Caco-2 (cell line): ENCODE measurements around the gene CCAR1. TPM values are rescaled to one million over a fixed set of nuclear protein-coding genes. Genes with fewer than 3 reads are reported as not detected.

Experiments used
- Bru-seq: library from RNA; stranded (reverse); fragments of 400-500 nt; gene quantifications from one replicate; lab custom pipeline; 2021; lab: Mats Ljungman, UMichigan
- BruChase-seq, 2 experiments: library from RNA; stranded (reverse); fragments of 400-500 nt; gene quantifications; one replicate each; lab custom pipeline; 2021; lab: Mats Ljungman, UMichigan
- BruUV-seq: library from RNA; stranded (reverse); fragments of 400-500 nt; replicated peaks from 2 replicates; lab custom pipeline; 2021; lab: Mats Ljungman, UMichigan
- CTCF ChIA-PET: fragments of 300-600 bp; sonication (Branson Sonifier 250); formaldehyde crosslinking; loops from one replicate; lab custom pipeline; 2022; ENCODE audit warnings: antibody characterized with exemption; lab: Charles Lee
- POLR2A ChIA-PET: fragments of 300-600 bp; sonication (Branson Sonifier 250); formaldehyde crosslinking; loops from one replicate; lab custom pipeline; 2022; ENCODE audit warnings: antibody characterized with exemption; lab: Charles Lee
- DNase-seq, 2 experiments: peaks; one replicate each; pipeline versions ENCODE4 v3.0.0 to v3.0.0-alpha.2; 2020 to 2022
- H3K27me3 ChIP-seq: replicated peaks from 2 replicates; pipeline ENCODE4 v1.6.0; 2011; ENCODE audit warnings: low read length; ENCODE audit not compliant: control insufficient read depth, insufficient read depth
- H3K36me3 ChIP-seq: 2 replicates; pipeline ENCODE4 v1.5.1; 2011; ENCODE audit warnings: low read length; ENCODE audit not compliant: control insufficient read depth, insufficient read depth
- H3K4me1 ChIP-seq: fragments of 250-450 bp; sonication (Bioruptor Pico); 2 replicates; pipeline ENCODE4 v1.5.1; 2020; ENCODE audit warnings: mild to moderate bottlenecking
- H3K4me3 ChIP-seq: 2 replicates; pipeline ENCODE4 v1.5.1; 2011; ENCODE audit warnings: low read depth, mild to moderate bottlenecking, control low read depth, low read length
- H3K9me3 ChIP-seq: fragments of 250-450 bp; sonication (Bioruptor Pico); 2 replicates; pipeline ENCODE4 v1.5.1; 2020; ENCODE audit warnings: mild to moderate bottlenecking, moderate library complexity
- H3K27ac Mint-ChIP-seq: one replicate; pipeline ENCODE4 v1.8.0; 2022; ENCODE audit warnings: mixed read lengths; ENCODE audit not compliant: unreplicated experiment
- H3K27me3 Mint-ChIP-seq: one replicate; pipeline ENCODE4 v1.8.0; 2022; ENCODE audit warnings: mixed read lengths; ENCODE audit not compliant: insufficient read depth, unreplicated experiment
- H3K36me3 Mint-ChIP-seq: one replicate; pipeline ENCODE4 v1.8.0; 2022; ENCODE audit warnings: mild to moderate bottlenecking, mixed read lengths; ENCODE audit not compliant: insufficient read depth, unreplicated experiment
- H3K4me1 Mint-ChIP-seq: one replicate; pipeline ENCODE4 v1.8.0; 2022; ENCODE audit warnings: low read depth, mixed read lengths; ENCODE audit not compliant: unreplicated experiment
- H3K4me3 Mint-ChIP-seq: one replicate; pipeline ENCODE4 v1.8.0; 2022; ENCODE audit warnings: mild to moderate bottlenecking, moderate library complexity, mixed read lengths; ENCODE audit not compliant: unreplicated experiment
- H3K9me3 Mint-ChIP-seq: one replicate; pipeline ENCODE4 v1.8.0; 2022; ENCODE audit warnings: mixed read lengths; ENCODE audit not compliant: unreplicated experiment
- intact Hi-C: fragments of 100-400 bp; cut with micrococcal nuclease; formaldehyde crosslinking; loops from one replicate; pipeline ENCODE4 v1.10.0; 2022; ENCODE audit not compliant: unreplicated experiment
- long read RNA-seq: library from polyadenylated mRNA; stranded (forward); transcript quantifications from one replicate; pipeline ENCODE4 v2.0.0, GENCODE V29; 2022
- total RNA-seq: library from RNA; stranded (reverse); gene quantifications from 2 replicates; pipeline ENCODE4 v1.2.3, GENCODE V29; 2022
- TF ChIP-seq, protein P1 (sequence below), 2 experiments: fragments of 200-600 bp in 1 of 2; IDR thresholded peaks; 1 replicate in 1 of 2; 2 replicates in 1 of 2; pipeline versions ENCODE4 v1.5.1 to v1.8.0; 2011 to 2022; ENCODE audit warnings: antibody characterized with exemption in 1 of 2, control low read depth in 1 of 2, inconsistent platforms in 1 of 2, low read depth in 1 of 2, low read length in 1 of 2, mild to moderate bottlenecking in 1 of 2, moderate library complexity in 1 of 2; ENCODE audit not compliant: insufficient read depth in 1 of 2, severe bottlenecking in 1 of 2, unreplicated experiment in 1 of 2

CCAR1 gene, protein sequence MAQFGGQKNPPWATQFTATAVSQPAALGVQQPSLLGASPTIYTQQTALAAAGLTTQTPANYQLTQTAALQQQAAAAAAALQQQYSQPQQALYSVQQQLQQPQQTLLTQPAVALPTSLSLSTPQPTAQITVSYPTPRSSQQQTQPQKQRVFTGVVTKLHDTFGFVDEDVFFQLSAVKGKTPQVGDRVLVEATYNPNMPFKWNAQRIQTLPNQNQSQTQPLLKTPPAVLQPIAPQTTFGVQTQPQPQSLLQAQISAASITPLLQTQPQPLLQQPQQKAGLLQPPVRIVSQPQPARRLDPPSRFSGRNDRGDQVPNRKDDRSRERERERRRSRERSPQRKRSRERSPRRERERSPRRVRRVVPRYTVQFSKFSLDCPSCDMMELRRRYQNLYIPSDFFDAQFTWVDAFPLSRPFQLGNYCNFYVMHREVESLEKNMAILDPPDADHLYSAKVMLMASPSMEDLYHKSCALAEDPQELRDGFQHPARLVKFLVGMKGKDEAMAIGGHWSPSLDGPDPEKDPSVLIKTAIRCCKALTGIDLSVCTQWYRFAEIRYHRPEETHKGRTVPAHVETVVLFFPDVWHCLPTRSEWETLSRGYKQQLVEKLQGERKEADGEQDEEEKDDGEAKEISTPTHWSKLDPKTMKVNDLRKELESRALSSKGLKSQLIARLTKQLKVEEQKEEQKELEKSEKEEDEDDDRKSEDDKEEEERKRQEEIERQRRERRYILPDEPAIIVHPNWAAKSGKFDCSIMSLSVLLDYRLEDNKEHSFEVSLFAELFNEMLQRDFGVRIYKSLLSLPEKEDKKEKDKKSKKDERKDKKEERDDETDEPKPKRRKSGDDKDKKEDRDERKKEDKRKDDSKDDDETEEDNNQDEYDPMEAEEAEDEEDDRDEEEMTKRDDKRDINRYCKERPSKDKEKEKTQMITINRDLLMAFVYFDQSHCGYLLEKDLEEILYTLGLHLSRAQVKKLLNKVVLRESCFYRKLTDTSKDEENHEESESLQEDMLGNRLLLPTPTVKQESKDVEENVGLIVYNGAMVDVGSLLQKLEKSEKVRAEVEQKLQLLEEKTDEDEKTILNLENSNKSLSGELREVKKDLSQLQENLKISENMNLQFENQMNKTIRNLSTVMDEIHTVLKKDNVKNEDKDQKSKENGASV
- total RNA-seq (180 and 189 TPM in 2 replicates), Bru-seq, nascent RNA (percentile 97 among the genes with signal in this experiment), BruChase-seq, experiment 1, labeled RNA remaining after a 2-hour chase (percentile 98 among the genes with signal in this experiment), BruChase-seq, experiment 2, labeled RNA remaining after a 6-hour chase (percentile 98 among the genes with signal in this experiment)
- long read RNA-seq, full-length matches to known transcripts, result 60 of 172 reads
- long read RNA-seq, partial matches to known transcripts, result 44 of 172 reads
- long read RNA-seq, other reads (novel, unspliced or antisense), result 68 of 172 reads

DNA sequence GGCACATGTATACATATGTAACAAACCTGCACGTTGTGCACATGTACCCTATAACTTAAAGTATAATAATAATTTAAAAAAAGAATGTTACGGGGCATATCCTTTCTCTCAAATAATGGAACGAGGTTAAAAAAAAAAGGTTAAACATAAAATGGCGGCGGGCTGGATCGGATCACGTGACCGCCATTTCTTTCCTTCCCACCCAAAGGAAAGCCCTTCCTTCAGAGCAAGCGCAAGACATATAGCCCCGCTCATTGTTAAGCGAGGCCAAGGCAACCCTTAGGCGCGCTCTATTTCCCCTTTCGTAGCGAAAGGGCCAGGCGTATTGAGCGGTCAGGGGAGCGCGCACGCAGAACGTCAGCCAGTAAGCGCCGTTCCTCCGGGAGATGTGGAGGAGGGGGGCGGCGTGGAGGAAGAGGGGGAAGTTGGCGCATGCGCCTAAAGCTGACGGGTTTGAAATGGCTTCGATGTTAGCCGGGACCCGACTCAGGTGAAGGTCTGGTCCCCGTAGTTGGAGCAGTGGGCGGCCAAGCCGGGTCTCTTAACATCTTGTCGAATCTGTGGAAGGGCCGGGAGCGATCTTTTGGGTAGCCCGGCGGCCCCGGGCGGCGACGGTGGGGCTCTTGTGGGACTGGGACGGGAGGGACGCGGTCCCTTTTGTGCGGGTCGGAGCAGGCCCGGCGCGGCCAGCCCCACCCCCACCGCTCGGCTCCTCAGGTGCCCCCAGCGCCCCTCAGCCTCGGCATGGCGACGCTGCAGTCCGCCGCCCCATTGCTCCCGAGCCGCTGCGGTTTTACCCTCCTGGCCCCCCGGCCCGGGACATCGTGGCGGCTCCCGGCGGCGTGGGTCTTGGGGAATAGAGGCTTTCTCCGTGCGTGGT is at the start of gene CCAR1:
Gene CCAR1 (plus strand): TSS at position 447 of the 880 bp plus-strand sequence. CDS start 1,266 bp downstream, outside the sequence.
- Mint-ChIP-seq H3K36me3 (peaks cover 59% of the 10 kb centered on the region), H3K9me3 (no peaks in the 10 kb centered on the region), H3K4me1 (peaks cover 9% of the 10 kb centered on the region), H3K27ac (peak within 1 kb of the TSS; percentile 99), H3K4me3 (peak within 1 kb of the TSS; percentile 86), H3K27me3 (no peaks in the 10 kb centered on the region)
- Histone ChIP-seq H3K4me1 (peaks cover 7% of the 10 kb centered on the region), H3K27me3 (no peaks in the 10 kb centered on the region), H3K4me3 (peak within 1 kb of the TSS; percentile 89), H3K36me3 (peaks cover 1% of the 10 kb centered on the region; the same call in 1 of the 2 replicates), H3K9me3 (no peaks in the 10 kb centered on the region)
- ChIA-PET POLR2A (interaction anchor here (0.5 to 1.7 kb wide), 15 partner anchors 14 to 376 kb away, joined by 3 to 8 read pairs (median 3); partner anchors contain the start of genes DDX21, DDX50, STOX1 and TET1), CTCF (interaction anchor here (0.5 to 1.5 kb wide), 5 partner anchors 24 to 178 kb away, joined by 3 to 12 read pairs (median 5); no protein-coding TSS in a partner anchor)
- TF ChIP-seq, protein P1, sequence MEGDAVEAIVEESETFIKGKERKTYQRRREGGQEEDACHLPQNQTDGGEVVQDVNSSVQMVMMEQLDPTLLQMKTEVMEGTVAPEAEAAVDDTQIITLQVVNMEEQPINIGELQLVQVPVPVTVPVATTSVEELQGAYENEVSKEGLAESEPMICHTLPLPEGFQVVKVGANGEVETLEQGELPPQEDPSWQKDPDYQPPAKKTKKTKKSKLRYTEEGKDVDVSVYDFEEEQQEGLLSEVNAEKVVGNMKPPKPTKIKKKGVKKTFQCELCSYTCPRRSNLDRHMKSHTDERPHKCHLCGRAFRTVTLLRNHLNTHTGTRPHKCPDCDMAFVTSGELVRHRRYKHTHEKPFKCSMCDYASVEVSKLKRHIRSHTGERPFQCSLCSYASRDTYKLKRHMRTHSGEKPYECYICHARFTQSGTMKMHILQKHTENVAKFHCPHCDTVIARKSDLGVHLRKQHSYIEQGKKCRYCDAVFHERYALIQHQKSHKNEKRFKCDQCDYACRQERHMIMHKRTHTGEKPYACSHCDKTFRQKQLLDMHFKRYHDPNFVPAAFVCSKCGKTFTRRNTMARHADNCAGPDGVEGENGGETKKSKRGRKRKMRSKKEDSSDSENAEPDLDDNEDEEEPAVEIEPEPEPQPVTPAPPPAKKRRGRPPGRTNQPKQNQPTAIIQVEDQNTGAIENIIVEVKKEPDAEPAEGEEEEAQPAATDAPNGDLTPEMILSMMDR (IDR thresholded peaks at IDR 0.05; ENCODE audit: insufficient read depth in 1 of 2, low read depth in 1 of 2, low read length in 1 of 2, severe bottlenecking in 1 of 2, unreplicated experiment in 1 of 2), result no peak
- peak; percentile 100 for DNase-seq
- no TSS peak for BruUV-seq
- intact Hi-C loops, result loop anchor here (1.0 to 2.0 kb wide), 9 partner anchors 102 to 315 kb away; partner anchors contain the start of genes DDX21, DDX50, DNA2 and SLC25A16

DNA sequence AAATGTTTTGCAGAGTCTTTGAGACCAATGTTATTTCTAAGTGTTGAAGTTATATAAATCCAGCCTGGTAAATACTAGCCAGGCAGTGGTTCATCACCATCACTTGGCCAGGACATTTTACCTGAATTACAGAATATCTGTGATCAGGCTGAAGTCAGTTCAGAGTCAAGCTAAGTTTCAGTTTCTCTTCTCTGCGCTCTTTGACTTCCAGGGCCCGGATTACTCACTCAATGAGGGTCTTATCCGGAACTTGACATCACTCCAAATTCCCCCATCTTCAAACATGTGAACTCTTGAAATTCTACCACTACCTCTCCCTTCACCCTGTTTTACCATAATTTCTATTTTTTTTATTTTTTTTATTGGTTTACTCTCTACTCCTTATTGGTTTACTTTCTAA is 36.6 kb upstream of the CCAR1 start:
- H3K4me3 Mint-ChIP-seq, result no peak overlapping the region
- peaks cover 7% of the 10 kb centered on the region for H3K4me1 Mint-ChIP-seq
- no peaks in the 10 kb centered on the region for H3K9me3 Mint-ChIP-seq
- H3K27ac Mint-ChIP-seq, result no peak overlapping the region
- peaks cover 60% of the 10 kb centered on the region for H3K36me3 Mint-ChIP-seq
- no TSS peak for BruUV-seq
- Histone ChIP-seq H3K9me3 (no peaks in the 10 kb centered on the region), H3K4me1 (no peaks in the 10 kb centered on the region), H3K4me3 (no peak overlapping the region), H3K27me3 (no peaks in the 10 kb centered on the region), H3K36me3 (peaks cover 5% of the 10 kb centered on the region; the same call in 1 of the 2 replicates)
- intact Hi-C loops, result no loop called here
- H3K27me3 Mint-ChIP-seq, result no peaks in the 10 kb centered on the region
- TF ChIP-seq, protein P1 (IDR thresholded peaks at IDR 0.05; ENCODE audit: insufficient read depth in 1 of 2, low read depth in 1 of 2, low read length in 1 of 2, severe bottlenecking in 1 of 2, unreplicated experiment in 1 of 2), result no peak
- no peak for DNase-seq
- CTCF ChIA-PET, result no interaction called here
- POLR2A ChIA-PET, result no interaction called here
